Keratinocyte (primary cell): Measurements from ENCODE around the gene KCTD2.

Experiments
- EZH2 ChIP-seq: IDR thresholded peaks from one replicate; pipeline ENCODE4 v1.6.1; 2012; ENCODE audit warnings: inconsistent platforms, mild to moderate bottlenecking, low read length, moderate library complexity
- TF ChIP-seq, protein P1 (sequence below), 3 experiments: IDR thresholded peaks in 1 of 3; conservative IDR thresholded peaks in 1 of 3; optimal IDR thresholded peaks in 1 of 3; 2 replicates in 2 of 3; 3 replicates in 1 of 3; pipeline versions ENCODE3 to v1.5.1; 2011; ENCODE audit warnings: low read length in 3 of 3, mild to moderate bottlenecking in 3 of 3, moderate library complexity in 2 of 3, control low read depth in 1 of 3, inconsistent platforms in 1 of 3; ENCODE audit not compliant: insufficient read depth in 2 of 3; ENCODE audit errors: extremely low read depth in 1 of 3

DNA sequence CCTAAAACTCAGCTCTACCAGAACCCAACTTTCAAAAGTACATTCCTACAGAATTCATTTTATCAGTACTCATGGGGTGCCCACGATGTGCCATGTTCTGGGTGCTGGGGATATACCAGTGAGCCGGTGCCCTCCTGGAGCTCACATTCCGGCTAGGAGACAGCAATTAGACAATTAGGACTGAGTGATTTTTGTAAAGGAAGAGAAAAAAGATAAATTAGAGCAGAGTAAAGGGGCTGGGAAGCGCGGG lies 35.0 kb upstream of the KCTD2 start:
- TF ChIP-seq, protein P1, sequence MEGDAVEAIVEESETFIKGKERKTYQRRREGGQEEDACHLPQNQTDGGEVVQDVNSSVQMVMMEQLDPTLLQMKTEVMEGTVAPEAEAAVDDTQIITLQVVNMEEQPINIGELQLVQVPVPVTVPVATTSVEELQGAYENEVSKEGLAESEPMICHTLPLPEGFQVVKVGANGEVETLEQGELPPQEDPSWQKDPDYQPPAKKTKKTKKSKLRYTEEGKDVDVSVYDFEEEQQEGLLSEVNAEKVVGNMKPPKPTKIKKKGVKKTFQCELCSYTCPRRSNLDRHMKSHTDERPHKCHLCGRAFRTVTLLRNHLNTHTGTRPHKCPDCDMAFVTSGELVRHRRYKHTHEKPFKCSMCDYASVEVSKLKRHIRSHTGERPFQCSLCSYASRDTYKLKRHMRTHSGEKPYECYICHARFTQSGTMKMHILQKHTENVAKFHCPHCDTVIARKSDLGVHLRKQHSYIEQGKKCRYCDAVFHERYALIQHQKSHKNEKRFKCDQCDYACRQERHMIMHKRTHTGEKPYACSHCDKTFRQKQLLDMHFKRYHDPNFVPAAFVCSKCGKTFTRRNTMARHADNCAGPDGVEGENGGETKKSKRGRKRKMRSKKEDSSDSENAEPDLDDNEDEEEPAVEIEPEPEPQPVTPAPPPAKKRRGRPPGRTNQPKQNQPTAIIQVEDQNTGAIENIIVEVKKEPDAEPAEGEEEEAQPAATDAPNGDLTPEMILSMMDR (optimal IDR thresholded peaks at IDR 0.05 in 1 of 3, IDR thresholded peaks at IDR 0.05 in 1 of 3, conservative IDR thresholded peaks at IDR 0.05 in 1 of 3; ENCODE audit: extremely low read depth in 1 of 3, insufficient read depth in 2 of 3, low read length in 3 of 3), result no peak
- no peak for TF ChIP-seq EZH2
